Transverse colon (tissue), 4 donors: Measurements from ENCODE around the gene THOC7.

Experiments
- POLR2AphosphoS5 ChIP-seq, 3 donors: sonication (generic); formaldehyde crosslinking; IDR thresholded peaks; one replicate each; pipeline ENCODE4 v1.6.1; 2016; ENCODE audit warnings: antibody characterized with exemption in 3 of 3
- TF ChIP-seq, protein P1 (sequence below), 5 experiments: fragments of 200-600 bp in 3 of 5; fragments of 450-650 bp in 2 of 5; sonication (generic) in 3 of 5; IDR thresholded peaks; 1 replicate in 2 of 5; 2 replicates in 3 of 5; pipeline ENCODE4 v1.5.1; 2016 to 2017; ENCODE audit warnings: antibody characterized with exemption in 5 of 5, inconsistent platforms in 3 of 5, mild to moderate bottlenecking in 2 of 5, moderate library complexity in 1 of 5

DNA sequence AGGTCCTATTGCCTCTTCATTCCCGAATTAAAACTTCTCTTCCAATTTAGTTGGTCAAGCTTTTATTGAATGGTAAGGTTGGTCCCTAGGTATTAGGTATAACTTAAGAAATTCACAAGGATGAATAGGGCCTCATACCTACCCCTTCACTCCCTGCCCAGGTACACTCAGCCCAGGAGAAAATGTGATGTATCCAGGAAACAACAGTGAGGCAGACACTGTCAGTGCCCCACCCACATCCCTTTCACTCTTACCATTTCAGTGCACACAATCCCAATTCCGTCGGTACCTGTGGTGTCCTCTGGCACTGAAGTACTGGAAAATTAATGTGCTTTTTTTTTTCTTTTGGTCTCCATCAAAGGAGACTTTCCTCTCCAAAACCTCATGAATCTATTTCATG, 55.0 kb downstream of the THOC7 start:
- TF ChIP-seq, protein P1, sequence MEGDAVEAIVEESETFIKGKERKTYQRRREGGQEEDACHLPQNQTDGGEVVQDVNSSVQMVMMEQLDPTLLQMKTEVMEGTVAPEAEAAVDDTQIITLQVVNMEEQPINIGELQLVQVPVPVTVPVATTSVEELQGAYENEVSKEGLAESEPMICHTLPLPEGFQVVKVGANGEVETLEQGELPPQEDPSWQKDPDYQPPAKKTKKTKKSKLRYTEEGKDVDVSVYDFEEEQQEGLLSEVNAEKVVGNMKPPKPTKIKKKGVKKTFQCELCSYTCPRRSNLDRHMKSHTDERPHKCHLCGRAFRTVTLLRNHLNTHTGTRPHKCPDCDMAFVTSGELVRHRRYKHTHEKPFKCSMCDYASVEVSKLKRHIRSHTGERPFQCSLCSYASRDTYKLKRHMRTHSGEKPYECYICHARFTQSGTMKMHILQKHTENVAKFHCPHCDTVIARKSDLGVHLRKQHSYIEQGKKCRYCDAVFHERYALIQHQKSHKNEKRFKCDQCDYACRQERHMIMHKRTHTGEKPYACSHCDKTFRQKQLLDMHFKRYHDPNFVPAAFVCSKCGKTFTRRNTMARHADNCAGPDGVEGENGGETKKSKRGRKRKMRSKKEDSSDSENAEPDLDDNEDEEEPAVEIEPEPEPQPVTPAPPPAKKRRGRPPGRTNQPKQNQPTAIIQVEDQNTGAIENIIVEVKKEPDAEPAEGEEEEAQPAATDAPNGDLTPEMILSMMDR (IDR thresholded peaks at IDR 0.05), result no peak
- no peak for TF ChIP-seq POLR2AphosphoS5 (IDR thresholded peaks at IDR 0.05)
